Renal cortex interstitium (tissue), 11 donors: ENCODE results near the gene IGSF21. TPM values are rescaled to one million over a fixed set of nuclear protein-coding genes. Genes with fewer than 3 reads are reported as not detected.
A peak's percentile ranks its signal among the peaks of the same experiment; 100 is the strongest.

ENCODE experiments used
- DNase-seq, 11 donors: peaks; one replicate each; pipeline ENCODE4 v3.0.0-alpha.2; 2013; ENCODE audit warnings: low read depth in 9 of 11, low spot score in 4 of 11; ENCODE audit errors: extremely low read depth in 1 of 11
- polyA plus RNA-seq, 3 donors: library from polyadenylated mRNA; unstranded; fragments of 120-200 nt; gene quantifications; one replicate each; pipeline ENCODE4 v1.2.1, GENCODE V29; 2013; ENCODE audit not compliant: insufficient read length in 3 of 3

IGSF21 gene
- polyA plus RNA-seq, 3 donors: 0.22 to 0.26 (median 0.26) TPM

- DNase-seq: no peak
Measured at GRCh38 chr1:18191481-18192155, 84.0 kb downstream of the IGSF21 start.

- no peak for DNase-seq
Measured at GRCh38 chr1:18192182-18192581, 84.6 kb downstream of the IGSF21 start.

DNA sequence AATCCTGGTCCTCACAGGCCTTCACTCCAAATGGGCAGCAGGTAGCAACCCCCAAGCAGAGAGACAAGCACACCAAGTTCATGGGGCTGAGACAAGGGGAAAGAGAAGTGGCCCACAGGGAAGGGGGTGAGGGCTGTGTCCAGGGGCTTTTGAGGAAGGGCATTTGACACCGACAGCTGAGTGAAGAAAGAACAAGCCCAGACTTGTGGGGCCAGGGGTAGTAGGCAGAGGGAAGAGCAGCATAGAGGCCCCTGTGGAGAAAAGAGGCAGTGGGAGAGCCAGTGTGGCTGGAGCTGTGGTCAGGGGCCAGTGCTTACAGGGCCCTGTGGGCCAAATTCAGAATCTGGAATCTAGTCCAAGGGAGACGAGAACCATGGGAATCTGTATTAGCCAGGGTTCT lies 85.4 kb downstream of the IGSF21 start:
- DNase-seq: no peak

- no peak for DNase-seq
Measured at GRCh38 chr1:18197299-18197698, 89.7 kb downstream of the IGSF21 start.

- DNase-seq: no peak
Measured at GRCh38 chr1:18198260-18198659, 90.7 kb downstream of the IGSF21 start.

GRCh38 chr1:18199462-18199861 lies 91.9 kb downstream of the IGSF21 start:
- no peak for DNase-seq

DNA sequence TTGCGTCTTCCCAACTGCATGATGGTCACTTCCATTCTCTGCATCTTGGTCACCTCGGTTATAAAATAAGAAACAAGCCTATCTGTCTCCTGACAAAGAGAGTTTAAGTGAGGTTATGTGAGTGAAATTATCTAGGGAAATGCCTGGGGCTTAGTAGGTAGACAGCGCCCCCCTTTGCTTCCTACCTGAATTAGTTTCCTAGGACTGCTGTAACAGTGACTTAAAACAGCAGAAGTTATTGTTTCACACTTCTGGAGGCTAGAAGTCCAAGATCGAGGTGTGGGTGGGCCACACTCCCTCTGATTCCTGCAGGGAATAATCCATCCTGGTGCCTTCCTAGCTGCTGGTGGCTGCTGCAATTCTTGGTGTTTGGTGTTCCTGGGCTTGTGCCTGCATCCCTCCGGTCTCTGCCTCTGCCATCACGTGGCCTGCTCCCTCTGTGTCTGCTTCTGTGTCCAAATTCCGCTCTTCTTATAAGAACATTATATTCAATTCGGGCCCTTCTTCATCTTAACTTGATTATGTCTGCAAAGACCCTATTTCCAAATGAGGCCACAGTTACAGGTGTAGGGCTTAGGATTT lies 92.6 kb downstream of the IGSF21 start:
- DNase-seq: no peak

GRCh38 chr1:18200918-18201317 lies 93.3 kb downstream of the IGSF21 start:
- DNase-seq: no peak

DNA sequence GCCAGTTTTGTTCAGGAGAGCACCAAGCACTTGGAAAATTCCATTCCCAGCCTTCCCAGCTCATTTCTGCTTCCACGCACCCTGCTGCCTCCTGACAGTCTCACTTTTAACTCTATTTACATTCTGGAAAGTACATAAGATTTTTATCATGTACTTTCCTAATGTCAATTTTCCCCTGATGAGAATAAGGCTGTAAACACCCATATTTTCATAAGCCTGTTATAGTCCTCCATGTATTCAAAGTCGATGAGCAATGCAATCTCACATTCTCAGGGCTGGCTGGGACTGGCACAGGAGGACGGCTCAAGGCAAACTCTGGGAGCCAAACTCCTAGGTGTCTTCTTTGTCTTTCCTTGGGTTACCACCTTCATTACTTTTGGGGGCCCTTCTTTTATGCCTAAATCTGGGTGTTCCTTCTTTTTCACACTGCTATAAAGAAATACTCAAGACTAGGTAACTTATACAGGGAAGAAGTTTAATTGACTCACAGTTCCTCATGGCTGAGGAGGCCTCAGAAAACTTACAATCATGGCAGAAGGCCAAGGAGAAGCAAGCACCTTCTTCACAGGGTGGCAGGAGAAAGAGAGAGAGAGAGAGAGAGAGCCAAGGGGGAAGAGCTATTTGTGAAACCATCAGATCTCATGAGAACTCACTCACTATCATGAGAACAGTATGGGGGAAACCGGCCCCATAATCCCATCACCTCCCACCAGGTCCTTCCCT lies 94.6 kb downstream of the IGSF21 start:
- DNase-seq: no peak

GRCh38 chr1:18203645-18204044 lies 96.0 kb downstream of the IGSF21 start:
- DNase-seq: no peak

- peak in 3 of 11 donors; percentile 5 to 15 (median 12) for DNase-seq
Measured at GRCh38 chr1:18204575-18204974, 97.0 kb downstream of the IGSF21 start.

DNA sequence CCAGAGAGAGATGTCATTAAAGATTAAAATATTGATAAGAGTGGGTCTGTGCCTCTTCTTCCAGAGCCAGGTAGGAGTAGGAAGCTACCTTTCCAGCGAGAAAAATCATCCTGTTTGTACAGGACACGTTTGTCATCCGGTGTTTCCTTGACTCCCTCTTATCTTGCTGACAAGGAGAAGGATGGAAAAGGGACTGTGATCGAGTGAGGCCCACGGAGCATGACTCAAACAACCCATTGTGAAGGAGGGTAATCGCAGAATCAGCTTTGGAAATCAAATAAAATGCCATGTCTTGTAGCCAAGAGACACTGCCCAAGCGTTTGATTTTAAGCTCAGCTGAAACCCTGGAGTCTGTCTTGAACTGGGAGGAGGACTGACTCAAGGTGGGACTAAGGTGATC lies 97.7 kb downstream of the IGSF21 start:
- DNase-seq: no peak

DNA sequence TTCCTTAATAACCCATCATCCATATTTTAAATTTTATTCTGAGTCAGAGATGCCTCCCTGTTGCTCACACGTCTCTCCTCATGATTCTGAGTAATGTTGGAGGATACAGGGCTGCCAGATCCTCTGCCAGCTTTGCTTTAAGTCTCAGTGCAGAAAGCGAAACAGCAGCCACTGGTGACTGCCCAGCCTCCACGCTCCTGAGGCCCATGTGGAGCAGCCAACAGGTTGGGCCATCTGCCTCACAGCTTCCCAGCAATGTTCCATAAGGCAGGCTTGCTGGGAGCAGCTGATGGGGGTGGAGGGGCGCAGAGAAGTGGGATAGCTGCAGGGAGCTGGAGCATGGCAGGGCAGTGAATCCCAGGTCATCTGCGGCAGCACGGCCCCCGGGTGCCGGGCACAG lies 104.2 kb downstream of the IGSF21 start:
- no peak for DNase-seq

- DNase-seq: no peak
Measured at GRCh38 chr1:18217398-18218043, 109.9 kb downstream of the IGSF21 start.

- DNase-seq: no peak
Measured at GRCh38 chr1:18229625-18230024, 122.0 kb downstream of the IGSF21 start.

DNA sequence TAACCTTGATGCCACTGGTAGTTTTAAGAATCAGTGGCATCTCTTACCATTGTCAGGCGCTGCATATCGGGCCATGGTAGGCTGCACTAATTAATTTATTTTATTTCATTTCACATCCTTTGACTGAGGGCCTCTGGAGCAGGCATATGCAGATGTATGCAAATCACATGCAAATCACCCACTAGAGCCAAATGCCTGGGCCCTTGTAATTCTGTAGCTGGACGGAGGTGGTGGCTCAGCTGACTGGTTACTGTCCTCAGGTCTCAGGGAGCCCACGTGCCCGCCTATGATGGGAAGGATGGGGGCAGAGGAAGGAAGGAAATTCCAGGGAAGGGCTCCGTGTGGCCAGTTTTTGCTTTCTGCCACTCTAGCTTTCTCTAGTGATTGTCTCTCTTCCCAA lies 122.7 kb downstream of the IGSF21 start:
- no peak for DNase-seq

GRCh38 chr1:18230840-18231239 lies 123.2 kb downstream of the IGSF21 start:
- DNase-seq: no peak

GRCh38 chr1:18232052-18232451 lies 124.5 kb downstream of the IGSF21 start:
- no peak for DNase-seq

GRCh38 chr1:18233176-18233864 lies 125.7 kb downstream of the IGSF21 start:
- DNase-seq: no peak
